ENCODE data around the gene OR51E1.

The OR51E1 gene

GRCh38 chr11:4643682-4644081 is at the start of gene OR51E1:
TSS of gene OR51E1 (plus strand) at chr11:4643982. CDS start at chr11:4652527, 8,545 bp downstream.
- no peak for DNase-seq

GRCh38 chr11:4605057-4605456 is 38.7 kb upstream of the OR51E1 start:
- no peak for DNase-seq

- no peak for DNase-seq
Observed at GRCh38 chr11:4606231-4607015, 37.4 kb upstream of the OR51E1 start.

- DNase-seq = no peak
Observed at GRCh38 chr11:4607096-4607495, 36.7 kb upstream of the OR51E1 start.

- DNase-seq = peak; percentile 97
Observed at GRCh38 chr11:4607781-4608666, 35.8 kb upstream of the OR51E1 start, which contains the start of gene TRIM68. TSS of gene TRIM68 (minus strand) at chr11:4608231. CDS start at chr11:4605504, 2,727 bp downstream.

- no peak for DNase-seq
Observed at GRCh38 chr11:4610258-4610935, 33.4 kb upstream of the OR51E1 start.

- no peak for DNase-seq
Observed at GRCh38 chr11:4611986-4612385, 31.8 kb upstream of the OR51E1 start.

GRCh38 chr11:4615856-4616444 is 27.8 kb upstream of the OR51E1 start:
- DNase-seq = no peak

- DNase-seq = no peak
Observed at GRCh38 chr11:4619514-4619913, 24.3 kb upstream of the OR51E1 start.

- DNase-seq = peak; percentile 64
Observed at GRCh38 chr11:4626207-4627099, 17.3 kb upstream of the OR51E1 start.

GRCh38 chr11:4636136-4636535 is 7.6 kb upstream of the OR51E1 start:
- DNase-seq = no peak

GRCh38 chr11:4636962-4637661 is 6.7 kb upstream of the OR51E1 start, which contains the start of gene OR51D1:
TSS of gene OR51D1 (plus strand) at chr11:4637477. CDS start at chr11:4639791, 2,314 bp downstream.
- peak; percentile 78 for DNase-seq

GRCh38 chr11:4637662-4638047 is 6.1 kb upstream of the OR51E1 start:
- no peak for DNase-seq

- no peak for DNase-seq
Observed at GRCh38 chr11:4639931-4640330, 3.9 kb upstream of the OR51E1 start.

- no peak for DNase-seq
Observed at GRCh38 chr11:4641501-4641900, 2.3 kb upstream of the OR51E1 start.

GRCh38 chr11:4642043-4642442 is 1.7 kb upstream of the OR51E1 start:
- DNase-seq = no peak

GRCh38 chr11:4643076-4643475 is 706 bp upstream of the OR51E1 start:
- DNase-seq = no peak

- no peak for DNase-seq
Observed at GRCh38 chr11:4644233-4644632, 451 bp downstream of the OR51E1 start.

GRCh38 chr11:4645974-4646373 is 2.2 kb downstream of the OR51E1 start:
- DNase-seq = no peak

- no peak for DNase-seq
Observed at GRCh38 chr11:4647766-4648165, 4.0 kb downstream of the OR51E1 start.
